Right cardiac atrium (tissue), 5 donors: ENCODE measurements around the gene MAMLD1. TPM values are rescaled to one million over a fixed set of nuclear protein-coding genes. Genes with fewer than 3 reads are reported as not detected.

Source experiments
- ATAC-seq, 2 donors: fragments of 200-7000 bp; cut with Tn5 transposase; one replicate each; pipeline versions ENCODE4 v1.8.0 to v1.9.1; 2020; ENCODE audit warnings: moderate library complexity in 2 of 2, mild to moderate bottlenecking in 1 of 2
- DNase-seq, 3 donors: peaks; one replicate each; pipeline ENCODE4 v3.0.0-alpha.2; 2020
- H3K27ac ChIP-seq: one replicate; pipeline ENCODE4 v1.5.1; 2013; ENCODE audit warnings: mild to moderate bottlenecking, low read length, control low read depth, moderate library complexity
- H3K27me3 ChIP-seq: one replicate; pipeline ENCODE4 v1.6.1; 2013; ENCODE audit not compliant: control insufficient read depth, insufficient read depth
- H3K4me1 ChIP-seq: one replicate; pipeline ENCODE4 v1.6.1; 2013; ENCODE audit warnings: low read length; ENCODE audit not compliant: control insufficient read depth, insufficient read depth
- H3K4me3 ChIP-seq: one replicate; pipeline ENCODE4 v1.5.1; 2013; ENCODE audit warnings: low read length, control low read depth
- H3K9me3 ChIP-seq: one replicate; pipeline ENCODE4 v1.6.1; 2013; ENCODE audit warnings: low read length; ENCODE audit not compliant: control insufficient read depth
- WGBS: extraction: QIAGEN DNeasy Blood & Tissue Kit; methylation state at CpG from one replicate; pipeline ENCODE4 v1.1.7; 2013; 5-methylcytosine and 5-hydroxymethylcytosine counted together
- intact Hi-C, 4 donors: fragments of 100-400 bp; cut with DNase I; formaldehyde crosslinking; loops; one replicate each; pipeline versions ENCODE4 v1.11.0 to v1.14.0; 2022 to 2023
- polyA plus RNA-seq: library from polyadenylated mRNA; stranded (reverse); fragments of 200-250 nt; gene quantifications from one replicate; pipeline ENCODE4 v1.2.3, GENCODE V29; 2013
- total RNA-seq, 4 donors: library from RNA; stranded (reverse); fragmentation: NEBNext Ultra II Directional; extraction: Animal tissue kit (Norgen Biotek cat#: 25700); gene quantifications; one replicate each; pipeline ENCODE4 v1.2.1, GENCODE V29; 2021
- donor health status: healthy with polysubstance abuse.
- donor health status: DM: no; HTN: yes; CAD: no.
- donor health status: DM: no; HTN: no; CAD: no.
- donor health status: DM: no; HTN: yes; CAD: no; lungs with severe emphysema.
- donor health status: DM: yes; HTN: yes; CAD: no.

The MAMLD1 gene
- total and polyA plus RNA-seq, 5 donors: 1.3 to 3.1 (median 2.6) TPM

DNA sequence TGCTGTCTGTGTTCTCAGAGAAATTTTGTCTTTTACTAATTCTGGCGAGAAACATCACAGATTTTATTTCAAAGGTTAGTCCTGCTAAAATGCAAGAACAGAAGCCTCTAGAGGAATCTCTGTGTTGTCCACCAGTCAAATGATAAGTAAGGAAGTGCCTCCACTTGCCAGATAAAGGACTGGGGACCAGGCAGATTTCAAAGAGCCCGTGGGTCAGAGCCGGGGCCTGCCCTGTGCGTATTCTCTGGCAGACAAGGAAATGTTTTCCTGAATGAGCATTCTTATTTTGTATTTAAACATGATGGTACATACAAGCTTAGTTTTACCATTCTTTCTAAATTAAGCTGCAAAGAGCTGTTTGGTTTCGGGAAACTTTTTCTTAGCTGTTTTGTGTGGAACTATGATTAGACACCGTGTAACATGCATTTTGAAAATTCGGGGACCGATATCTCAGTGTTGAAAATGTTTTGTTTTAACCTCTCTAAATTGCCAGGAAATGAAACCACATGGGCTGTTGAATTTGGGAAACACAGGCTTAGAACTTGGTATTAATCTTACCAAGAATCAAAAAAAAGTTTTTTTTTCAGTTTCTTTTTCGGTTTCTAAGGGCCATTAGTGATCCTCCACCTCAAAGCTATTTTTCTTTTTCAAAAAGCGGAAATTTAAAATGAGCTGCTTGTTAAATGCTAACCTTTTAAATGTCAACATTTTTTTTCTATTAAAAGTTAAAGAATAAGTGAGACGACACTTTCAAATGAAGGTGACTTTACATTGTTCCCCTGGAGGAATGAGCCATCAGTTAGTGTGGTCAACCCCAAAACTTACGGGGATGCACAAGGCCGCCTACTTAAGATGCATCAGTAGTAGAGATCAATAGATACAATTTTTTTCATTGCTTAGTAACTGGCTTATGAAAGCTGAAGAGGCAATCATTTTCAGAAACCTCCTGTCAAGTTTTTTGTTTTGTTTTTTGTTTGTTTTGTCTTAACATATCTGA, 115.7 kb downstream of the MAMLD1 start:
- intact Hi-C loops: no loop called here
- H3K4me1 ChIP-seq: peaks cover 8% of the 10 kb centered on the region
- DNase-seq: no peak
- H3K27me3 ChIP-seq: no peaks in the 10 kb centered on the region
- no peak overlapping the region for H3K27ac ChIP-seq
- no peak overlapping the region for H3K4me3 ChIP-seq
- 53% methylated on average over 13 of the region's 13 CpGs for WGBS
- H3K9me3 ChIP-seq: no peaks in the 10 kb centered on the region
- ATAC-seq: peak in 1 of 2 donors; percentile 50

DNA sequence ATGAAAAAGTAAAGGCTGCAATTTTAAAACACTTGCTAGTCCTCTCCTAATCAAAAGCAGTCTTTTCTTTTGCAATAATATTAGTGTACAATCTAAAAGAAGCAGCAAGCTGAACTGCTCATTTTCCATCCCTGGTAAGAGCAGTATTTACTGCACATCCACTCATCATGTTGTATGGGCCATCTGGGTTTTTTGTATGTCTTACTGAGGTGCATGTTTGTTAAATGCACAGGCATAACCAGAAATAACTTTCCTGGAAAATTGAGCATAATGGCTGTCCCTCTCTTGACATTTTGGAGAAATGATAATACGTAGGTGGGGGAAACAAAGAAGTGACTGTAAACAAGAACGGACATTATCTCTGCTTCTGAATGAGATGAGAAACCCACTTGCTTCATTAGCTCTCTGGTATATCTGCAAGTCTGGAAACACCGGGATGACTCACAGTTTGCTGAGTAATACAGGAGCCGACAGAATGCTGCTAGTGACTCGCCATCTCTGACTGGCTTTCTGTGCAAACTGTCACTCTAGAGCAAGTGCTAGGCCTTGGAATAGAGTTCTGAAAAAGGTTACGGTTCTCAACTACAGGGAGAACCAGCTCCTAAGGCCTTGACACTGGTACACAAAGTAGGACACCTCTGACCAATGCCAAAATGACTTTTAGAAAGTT, 119.6 kb downstream of the MAMLD1 start:
- Histone ChIP-seq H3K4me1 (peaks cover 3% of the 10 kb centered on the region), H3K27ac (peak overlapping the region; percentile 45), H3K4me3 (no peak overlapping the region), H3K27me3 (no peaks in the 10 kb centered on the region), H3K9me3 (no peaks in the 10 kb centered on the region)
- intact Hi-C loops: loop anchor here in 2 of 4 donors (5.0 to 10.0 kb wide), 2 partner anchors 115 to 118 kb away; partner anchors contain the start of gene MAMLD1 (in 1 of the 2)
- DNase-seq (no peak), ATAC-seq (peak in 1 of 2 donors; percentile 58)
- 64% methylated on average over 6 of the region's 6 CpGs for WGBS

DNA sequence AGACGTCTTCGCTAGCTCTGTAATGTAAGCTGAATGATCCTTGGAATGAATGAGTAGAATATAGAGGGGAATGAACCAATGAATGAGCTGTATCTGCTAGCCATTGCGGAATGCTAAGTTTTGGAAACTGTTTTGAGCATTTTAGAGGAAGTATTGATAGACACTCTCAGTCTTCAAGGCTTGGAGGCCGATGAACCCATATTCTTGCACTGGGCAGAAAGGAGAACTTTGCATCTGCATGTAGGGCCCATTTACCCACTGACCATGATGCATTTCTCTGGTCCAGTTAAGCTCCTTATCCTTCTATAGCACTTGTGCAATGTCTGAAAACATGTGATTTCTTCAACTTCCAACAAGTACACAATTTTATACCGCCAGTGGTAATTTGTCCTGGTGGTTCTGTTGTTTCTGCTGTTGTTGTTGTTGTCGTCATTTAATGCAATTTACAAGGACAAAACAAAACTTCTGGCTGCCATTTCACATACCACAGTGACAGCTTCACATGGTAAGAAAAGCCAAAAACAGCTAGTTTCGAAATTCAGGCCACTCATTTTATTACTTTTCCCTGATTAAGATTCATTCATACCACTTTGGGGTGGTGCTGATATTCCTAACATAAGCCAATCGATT, 120.4 kb downstream of the MAMLD1 start:
- Histone ChIP-seq H3K4me1 (peaks cover 2% of the 10 kb centered on the region), H3K9me3 (no peaks in the 10 kb centered on the region), H3K27me3 (no peaks in the 10 kb centered on the region), H3K4me3 (no peak overlapping the region), H3K27ac (peak overlapping the region; percentile 45)
- WGBS: 81% methylated on average over 8 of the region's 8 CpGs
- intact Hi-C loops: loop anchor here in 2 of 4 donors (5.0 to 10.0 kb wide), 2 partner anchors 116 to 119 kb away; partner anchors contain the start of gene MAMLD1 (in 1 of the 2)
- no peak for ATAC-seq
- no peak for DNase-seq

DNA sequence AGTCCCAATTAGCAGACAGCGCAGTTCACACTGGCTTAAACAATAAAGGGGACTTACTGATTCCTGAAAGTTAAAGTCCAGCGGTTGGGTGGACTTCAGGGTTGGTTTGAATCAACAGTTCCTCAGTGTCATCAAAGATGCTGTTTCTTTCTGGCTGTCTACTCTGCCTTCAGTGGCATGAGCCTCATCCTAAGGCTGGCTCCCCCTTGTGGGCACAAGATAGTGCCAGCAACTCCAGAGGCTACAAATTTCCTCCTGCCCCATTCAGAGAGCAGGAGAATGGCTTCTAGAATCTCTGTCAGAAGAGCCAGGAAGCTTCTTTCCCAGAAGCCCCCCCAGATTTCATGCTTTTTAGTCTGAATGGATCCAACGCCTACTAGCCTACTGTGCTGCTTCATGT, 122.9 kb downstream of the MAMLD1 start:
- no peaks in the 10 kb centered on the region for H3K27me3 ChIP-seq
- DNase-seq (peak; percentile 54 to 77 (median 71)), ATAC-seq (peak; percentile 62 to 73)
- no peak overlapping the region for H3K27ac ChIP-seq
- intact Hi-C loops: loop anchor here in 1 of 4 donors (10.0 kb wide), 1 partner anchor 121 kb away; the partner anchor contains the start of gene MAMLD1
- H3K4me3 ChIP-seq: no peak overlapping the region
- peaks cover 2% of the 10 kb centered on the region for H3K4me1 ChIP-seq
- H3K9me3 ChIP-seq: no peaks in the 10 kb centered on the region
- 74% methylated on average over 3 of the region's 3 CpGs for WGBS

DNA sequence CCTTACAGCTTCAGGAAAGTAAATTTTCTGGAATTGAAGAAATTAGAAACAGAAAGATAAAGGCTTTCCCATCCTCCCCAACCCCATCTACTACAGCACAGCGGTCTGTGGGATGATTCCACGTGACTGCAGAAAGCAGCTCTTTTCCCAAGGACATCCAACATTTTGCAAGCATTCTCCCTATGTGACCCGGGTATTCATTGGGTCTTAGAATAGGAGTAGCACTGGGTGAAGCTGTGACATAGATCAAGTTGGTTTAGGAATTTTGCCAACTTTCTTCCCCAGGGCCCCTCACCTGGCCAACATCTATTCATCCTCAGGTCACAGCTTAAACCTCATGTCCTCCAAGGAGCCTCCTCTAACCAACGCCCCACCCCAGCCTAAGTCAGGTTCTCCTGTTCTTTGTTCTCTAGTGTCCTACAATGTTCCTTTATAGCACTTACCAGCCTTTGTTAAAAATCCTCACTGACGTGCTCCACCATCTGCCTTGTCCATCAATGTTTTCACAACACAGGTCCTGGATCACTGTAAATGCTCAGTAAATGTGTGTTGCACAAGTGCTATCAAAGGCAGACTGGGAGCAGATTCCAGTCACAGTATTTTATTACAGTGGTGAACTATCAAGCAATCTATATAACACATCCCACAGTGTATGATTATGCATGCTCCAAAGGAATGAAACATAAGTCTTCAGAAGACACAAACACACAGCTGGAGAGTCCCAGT, 124.4 kb downstream of the MAMLD1 start:
- 73% methylated on average over 5 of the region's 5 CpGs for WGBS
- no peak for ATAC-seq

DNA sequence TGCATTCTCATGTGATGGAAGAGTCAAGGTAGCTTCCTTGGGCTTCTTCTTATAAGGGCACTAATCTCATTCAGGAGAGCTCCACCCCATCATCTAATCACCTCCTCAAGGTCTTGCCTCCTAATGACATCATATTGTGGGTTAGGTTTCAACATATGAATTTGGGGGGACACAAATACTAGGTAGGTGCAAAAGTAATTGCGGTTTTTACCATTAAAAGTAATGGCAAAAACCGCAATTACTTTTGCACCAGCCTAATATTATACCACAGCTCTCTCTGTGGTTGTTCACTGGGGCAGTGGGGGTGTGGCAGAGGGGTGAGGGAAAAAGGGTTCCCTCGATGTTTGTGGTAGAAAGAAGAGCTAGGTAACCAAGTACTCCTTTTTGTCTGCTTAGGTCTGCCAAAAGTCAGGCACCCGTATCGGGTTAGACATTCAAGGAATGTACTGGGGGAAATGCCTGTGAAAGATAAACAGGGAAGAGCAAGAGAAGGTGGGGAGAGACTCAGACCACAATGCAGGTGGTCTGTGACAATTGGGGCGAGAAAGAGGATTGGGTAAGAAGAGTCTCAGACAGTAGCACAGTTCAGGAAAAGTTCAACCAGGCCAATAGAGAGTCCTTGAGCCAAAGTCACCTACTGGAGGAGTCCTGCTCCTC, 126.4 kb downstream of the MAMLD1 start:
- Histone ChIP-seq H3K27me3 (no peaks in the 10 kb centered on the region), H3K9me3 (no peaks in the 10 kb centered on the region), H3K4me1 (no peaks in the 10 kb centered on the region), H3K4me3 (no peak overlapping the region), H3K27ac (no peak overlapping the region)
- ATAC-seq: no peak
- DNase-seq: no peak
- intact Hi-C loops: loop anchor here in 1 of 4 donors (10.0 kb wide), 1 partner anchor 125 kb away; the partner anchor contains the start of gene MAMLD1
- 79% methylated on average over 6 of the region's 6 CpGs for WGBS

More for the DNA sequence above, 124.4 kb downstream of the MAMLD1 start:
- Histone ChIP-seq H3K4me3 (no peak overlapping the region), H3K4me1 (peaks cover 2% of the 10 kb centered on the region), H3K27ac (no peak overlapping the region), H3K27me3 (no peaks in the 10 kb centered on the region), H3K9me3 (no peaks in the 10 kb centered on the region)
- no peak for DNase-seq
- intact Hi-C loops: loop anchor here in 1 of 4 donors (10.0 kb wide), 1 partner anchor 123 kb away; the partner anchor contains the start of gene MAMLD1

DNA sequence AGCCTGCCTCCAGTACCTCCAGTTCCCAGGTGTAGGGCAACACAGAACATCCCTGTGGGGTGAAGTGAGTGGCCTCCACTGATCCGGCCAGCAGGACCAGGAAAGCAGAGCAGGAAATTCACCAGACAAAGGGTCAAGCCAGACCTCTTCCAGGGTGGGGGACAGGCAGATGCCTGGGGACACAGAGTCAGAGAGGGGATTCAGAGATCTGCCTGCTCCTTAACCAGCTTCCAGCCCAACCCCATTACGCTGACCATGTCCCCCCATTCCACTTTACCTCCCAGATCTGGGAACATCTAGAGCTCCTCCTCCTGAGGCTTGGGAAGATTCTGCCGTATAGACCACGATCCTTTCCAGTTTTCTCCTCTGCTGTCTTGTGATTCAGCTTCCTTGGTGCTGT, 132.4 kb downstream of the MAMLD1 start:
- Histone ChIP-seq H3K4me1 (peaks cover 2% of the 10 kb centered on the region), H3K9me3 (no peaks in the 10 kb centered on the region), H3K4me3 (no peak overlapping the region), H3K27me3 (no peaks in the 10 kb centered on the region), H3K27ac (no peak overlapping the region)
- DNase-seq: no peak
- no peak for ATAC-seq
- WGBS: 87% methylated on average over 4 of the region's 4 CpGs
- intact Hi-C loops: no loop called here

DNA sequence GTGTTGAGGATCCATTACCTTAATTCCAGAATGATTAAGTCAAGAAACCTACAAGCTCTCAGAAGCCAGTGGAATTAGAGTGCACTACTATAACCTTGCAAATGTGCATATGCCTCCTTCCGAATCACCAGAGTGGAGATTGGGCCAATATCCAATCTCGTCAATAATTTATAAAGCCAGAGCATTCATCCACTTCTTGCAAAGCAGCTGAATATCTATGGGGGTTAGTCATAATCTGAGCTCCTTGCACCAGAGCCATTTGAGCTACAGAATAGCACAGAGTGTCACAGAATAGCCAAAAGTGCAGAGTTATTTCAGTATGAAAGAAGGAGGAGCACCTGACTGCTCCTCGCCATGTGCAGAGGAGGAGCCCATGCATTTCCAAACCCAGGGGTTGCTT, 136.1 kb downstream of the MAMLD1 start:
- 98% methylated on average over 3 of the region's 3 CpGs for WGBS
- H3K27ac ChIP-seq: no peak overlapping the region
- no peaks in the 10 kb centered on the region for H3K27me3 ChIP-seq
- H3K9me3 ChIP-seq: no peaks in the 10 kb centered on the region
- intact Hi-C loops: no loop called here
- DNase-seq (no peak), ATAC-seq (no peak)
- H3K4me1 ChIP-seq: peaks cover 6% of the 10 kb centered on the region
- H3K4me3 ChIP-seq: no peak overlapping the region

DNA sequence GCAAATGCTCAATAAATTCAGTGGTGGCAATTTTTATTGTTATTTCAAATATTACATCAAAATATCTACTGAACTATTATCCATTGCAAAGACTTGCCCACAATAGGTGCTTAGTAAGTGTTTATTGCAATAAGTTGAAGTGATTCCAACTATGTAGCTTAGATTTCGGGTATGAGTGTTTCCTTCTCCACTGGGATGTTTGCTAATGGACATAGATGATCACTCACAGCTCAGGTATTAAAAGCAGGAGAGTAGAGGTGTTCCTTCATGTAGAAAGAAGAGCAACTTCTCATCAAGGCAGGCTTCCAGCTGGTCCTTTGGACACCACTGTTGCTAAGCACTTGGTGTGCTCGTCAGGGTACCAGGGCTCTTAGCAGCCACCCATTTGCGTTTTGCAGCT, 139.0 kb downstream of the MAMLD1 start:
- H3K4me1 ChIP-seq: peaks cover 4% of the 10 kb centered on the region
- DNase-seq (no peak), ATAC-seq (no peak)
- no peak overlapping the region for H3K4me3 ChIP-seq
- H3K27ac ChIP-seq: no peak overlapping the region
- H3K9me3 ChIP-seq: no peaks in the 10 kb centered on the region
- intact Hi-C loops: no loop called here
- no peaks in the 10 kb centered on the region for H3K27me3 ChIP-seq
- WGBS: 93% methylated on average over 3 of the region's 3 CpGs
